Astrocyte of the spinal cord (primary cell): ENCODE data around the gene ADGRG4.
"Not testable (repeated sequence)": the region's sequence is repeated elsewhere in the genome, so short reads cannot be mapped to it uniquely, and the experiment has no call there.

Experiments
- DNase-seq: peaks from one replicate; pipeline ENCODE4 v3.0.0; 2011; ENCODE audit warnings: low read depth, low spot score
- H3K4me3 ChIP-seq: 2 replicates; pipeline ENCODE4 v1.5.1; 2011; ENCODE audit warnings: low read depth, mild to moderate bottlenecking, low read length, moderate library complexity
- CTCF ChIP-seq: IDR thresholded peaks from 2 replicates; pipeline ENCODE4 v1.5.1; 2012; ENCODE audit warnings: low read depth, mild to moderate bottlenecking, low read length, inconsistent platforms
- in situ Hi-C: cut with HindIII; loops from 2 replicates; pipeline ENCODE4 v1.10.0; 2017; ENCODE audit warnings: low sequenced_read_pairs

The ADGRG4 gene

DNA sequence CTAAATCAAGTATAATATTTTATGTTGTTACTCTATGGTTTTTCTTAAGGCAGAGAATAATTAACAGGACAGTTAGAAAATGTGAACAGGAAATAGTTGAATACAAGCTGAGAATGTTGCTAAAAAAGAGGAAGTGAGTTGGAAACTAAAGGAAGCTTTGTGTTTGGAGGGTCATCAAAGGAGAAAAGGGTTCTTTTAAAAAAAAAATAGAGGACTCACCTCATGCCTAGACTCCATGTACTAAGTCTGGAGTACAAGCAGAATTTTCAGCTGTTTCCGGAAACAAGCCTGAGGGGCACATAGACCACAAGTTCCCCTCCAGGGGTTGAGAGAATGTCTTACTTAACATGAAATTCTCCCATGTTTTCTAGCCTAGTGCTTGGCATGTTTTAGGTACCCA lies 29.5 kb upstream of the ADGRG4 start:
- no peak overlapping the region for H3K4me3 ChIP-seq
- in situ Hi-C loops: no loop called here
- TF ChIP-seq CTCF: no peak
- no peak for DNase-seq

DNA sequence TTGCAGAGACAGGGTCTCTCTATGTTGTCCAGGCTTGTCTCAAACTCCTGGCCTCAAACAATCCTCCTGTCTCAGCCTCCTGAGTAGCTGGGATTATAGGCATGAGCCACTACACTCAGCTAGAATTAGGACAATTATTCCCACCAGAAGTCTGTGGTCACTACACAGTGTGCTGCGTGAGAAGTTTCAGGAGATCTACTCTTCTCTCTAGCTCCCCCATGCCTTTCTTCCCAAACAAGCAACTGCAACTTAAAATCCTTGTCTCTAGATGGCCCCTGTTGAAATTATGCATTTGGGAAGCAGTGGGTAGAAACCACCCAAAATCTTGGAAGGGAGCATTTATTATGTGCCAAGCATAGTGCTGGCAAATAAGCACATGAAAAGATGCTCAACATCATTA lies 28.4 kb upstream of the ADGRG4 start:
- in situ Hi-C loops: no loop called here
- no peak for DNase-seq
- TF ChIP-seq CTCF: peak; percentile 19
- no peak overlapping the region for H3K4me3 ChIP-seq

- DNase-seq: no peak
- no peak for TF ChIP-seq CTCF
- H3K4me3 ChIP-seq: no peak overlapping the region
- in situ Hi-C loops: no loop called here
Measured at GRCh38 chrX:136273986-136274385, 26.8 kb upstream of the ADGRG4 start.

DNA sequence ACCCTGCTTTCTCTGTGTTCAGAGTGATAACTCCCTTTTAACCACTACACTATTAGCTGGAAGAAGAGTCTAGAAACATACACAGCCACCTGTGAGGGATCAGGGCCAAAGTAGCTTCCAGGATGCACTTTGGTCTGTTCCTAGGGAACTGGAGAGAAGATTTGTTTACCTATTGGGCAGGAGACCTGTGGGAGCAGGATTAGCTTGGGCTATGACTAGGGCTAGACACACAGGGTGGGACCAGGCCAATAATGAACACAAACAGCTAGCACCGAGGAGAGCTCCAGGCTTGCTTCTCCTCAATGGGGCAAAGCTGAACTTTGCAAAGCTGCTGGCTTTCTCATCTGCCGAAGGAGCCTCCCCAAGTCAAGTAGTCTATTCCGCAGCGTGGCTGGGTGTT lies 25.2 kb upstream of the ADGRG4 start:
- DNase-seq: no peak
- no peak overlapping the region for H3K4me3 ChIP-seq
- no peak for TF ChIP-seq CTCF
- in situ Hi-C loops: no loop called here

GRCh38 chrX:136286375-136286774 lies 14.4 kb upstream of the ADGRG4 start:
- H3K4me3 ChIP-seq, DNase-seq, in situ Hi-C loops: not testable (repeated sequence)

DNA sequence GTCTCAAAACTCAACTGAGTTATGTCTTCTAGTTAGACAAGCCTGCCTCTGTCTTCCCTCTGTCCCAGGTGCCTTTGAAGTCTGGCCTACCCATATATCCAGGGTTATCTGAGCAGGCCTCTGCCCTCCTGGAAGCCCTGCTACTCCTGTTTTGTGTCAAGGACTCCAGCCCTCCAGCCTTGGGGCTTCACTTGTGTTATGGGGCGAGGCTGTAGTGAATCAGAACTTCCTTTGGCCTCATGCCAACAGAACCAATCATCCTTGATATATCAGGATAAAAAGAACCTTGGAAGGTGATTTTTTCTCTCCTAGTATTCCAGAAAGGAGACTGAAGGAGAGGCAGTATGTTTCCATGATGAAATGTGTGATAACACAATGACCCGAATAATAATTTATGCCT lies 8.9 kb upstream of the ADGRG4 start:
- TF ChIP-seq CTCF: no peak
- H3K4me3 ChIP-seq: no peak overlapping the region
- no peak for DNase-seq
- in situ Hi-C loops: no loop called here

GRCh38 chrX:136292656-136293055 lies 8.1 kb upstream of the ADGRG4 start:
- no peak for TF ChIP-seq CTCF
- in situ Hi-C loops: no loop called here
- DNase-seq: no peak
- no peak overlapping the region for H3K4me3 ChIP-seq
